Effector memory CD8-positive, alpha-beta T cell (primary cell): ENCODE measurements around the gene CYTL1.
"Not testable (repeated sequence)": the region's sequence is repeated elsewhere in the genome, so short reads cannot be mapped to it uniquely, and the experiment has no call there.

Experiments
- ATAC-seq: fragments of 150-1000 bp; cut with Tn5 transposase; replicated peaks from 2 replicates; pipeline ENCODE4 v1.10.0; 2021; ENCODE audit warnings: mild to moderate bottlenecking, moderate library complexity
- DNase-seq, 3 experiments: peaks; one replicate each; pipeline ENCODE4 v3.0.0; 2021
- H3K27ac Mint-ChIP-seq, 2 donors: one replicate each; pipeline ENCODE4 v1.8.0; 2022; ENCODE audit warnings: mild to moderate bottlenecking in 2 of 2, mixed read lengths in 2 of 2, moderate library complexity in 2 of 2
- H3K27me3 Mint-ChIP-seq, 2 donors: one replicate each; pipeline ENCODE4 v1.8.0; 2022; ENCODE audit warnings: mixed read lengths in 2 of 2
- H3K36me3 Mint-ChIP-seq: one replicate; pipeline ENCODE4 v1.8.0; 2022; ENCODE audit warnings: mild to moderate bottlenecking, moderate library complexity, mixed read lengths; ENCODE audit not compliant: insufficient read depth
- H3K4me1 Mint-ChIP-seq, 2 donors: one replicate each; pipeline ENCODE4 v1.8.0; 2022; ENCODE audit warnings: low read depth in 2 of 2, mixed read lengths in 2 of 2
- H3K4me3 Mint-ChIP-seq, 2 donors: one replicate each; pipeline ENCODE4 v1.8.0; 2022; ENCODE audit warnings: mild to moderate bottlenecking in 2 of 2, mixed read lengths in 2 of 2, moderate library complexity in 2 of 2
- H3K9me3 Mint-ChIP-seq, 2 donors: one replicate each; pipeline ENCODE4 v1.8.0; 2022; ENCODE audit warnings: mixed read lengths in 2 of 2

The CYTL1 gene

GRCh38 chr4:5004496-5004895 lies 14.8 kb downstream of the CYTL1 start:
- Mint-ChIP-seq H3K4me1 (no peaks in the 10 kb centered on the region), H3K36me3 (no peaks in the 10 kb centered on the region), H3K4me3 (no peak overlapping the region), H3K27me3 (peaks cover 52 to 53% of the 10 kb centered on the region in 2 donors), H3K27ac (no peak overlapping the region), H3K9me3 (no peaks in the 10 kb centered on the region)
- DNase-seq: no peak
- no peak for ATAC-seq

DNA sequence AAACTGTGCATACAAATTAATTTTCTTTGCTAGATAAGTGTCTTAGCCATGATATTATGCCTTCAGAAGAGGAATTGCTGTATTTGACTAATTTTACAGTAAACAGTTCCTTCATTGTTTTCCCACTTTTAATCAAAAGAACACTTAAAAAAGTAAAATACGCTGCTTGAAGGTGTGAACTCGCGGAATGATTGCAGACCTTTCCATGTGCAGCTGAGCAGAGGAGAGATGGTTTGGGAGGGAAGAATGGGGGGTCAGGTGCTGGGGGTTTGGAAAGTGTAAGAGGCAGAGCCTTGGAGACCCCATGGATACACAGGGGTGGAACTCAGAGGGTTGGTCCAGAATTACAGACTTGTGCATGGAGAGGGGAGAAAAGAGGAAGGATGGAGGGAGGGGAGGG lies 15.3 kb downstream of the CYTL1 start:
- H3K4me3 Mint-ChIP-seq: no peak overlapping the region
- peaks cover 55 to 57% of the 10 kb centered on the region in 2 donors for H3K27me3 Mint-ChIP-seq
- H3K9me3 Mint-ChIP-seq: no peaks in the 10 kb centered on the region

GRCh38 chr4:5003372-5003857 lies 15.8 kb downstream of the CYTL1 start:
- H3K4me3 Mint-ChIP-seq: no peak overlapping the region
- H3K27me3 Mint-ChIP-seq: peaks cover 55 to 61% of the 10 kb centered on the region in 2 donors

More for the DNA sequence above, 15.3 kb downstream of the CYTL1 start:
- no peak for ATAC-seq
- DNase-seq: no peak
- Mint-ChIP-seq H3K27ac (no peak overlapping the region), H3K36me3 (no peaks in the 10 kb centered on the region), H3K4me1 (no peaks in the 10 kb centered on the region)

DNA sequence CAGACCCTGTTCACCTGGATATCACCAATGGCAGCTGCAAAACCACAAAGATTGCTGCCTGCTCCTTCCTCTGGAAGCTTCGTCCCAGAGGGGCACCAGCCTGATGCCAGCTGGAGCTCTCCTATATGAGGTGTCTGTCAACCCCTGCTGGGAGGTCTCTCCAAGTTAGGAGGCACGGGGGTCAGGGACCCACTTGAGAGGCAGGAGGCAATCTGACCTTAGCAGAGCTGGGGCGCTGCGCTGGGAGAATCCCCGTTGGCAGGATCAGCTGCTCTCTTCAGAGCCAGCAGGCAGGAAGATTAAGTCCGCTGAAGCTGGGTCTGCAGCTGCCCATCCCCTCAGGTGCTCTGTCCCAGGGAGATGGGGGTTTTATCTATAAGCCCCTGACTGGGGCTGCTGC lies 17.6 kb downstream of the CYTL1 start:
- DNase-seq, H3K36me3 Mint-ChIP-seq, H3K9me3 Mint-ChIP-seq, H3K27ac Mint-ChIP-seq, ATAC-seq, H3K4me1 Mint-ChIP-seq, H3K4me3 Mint-ChIP-seq: not testable (repeated sequence)
- peaks cover 55 to 61% of the 10 kb centered on the region in 2 donors for H3K27me3 Mint-ChIP-seq

More at GRCh38 chr4:5003372-5003857, 15.8 kb downstream of the CYTL1 start:
- no peaks in the 10 kb centered on the region for H3K36me3 Mint-ChIP-seq
- ATAC-seq (no peak), DNase-seq (no peak)
- H3K9me3 Mint-ChIP-seq: no peaks in the 10 kb centered on the region
- no peak overlapping the region for H3K27ac Mint-ChIP-seq
- no peaks in the 10 kb centered on the region for H3K4me1 Mint-ChIP-seq

DNA sequence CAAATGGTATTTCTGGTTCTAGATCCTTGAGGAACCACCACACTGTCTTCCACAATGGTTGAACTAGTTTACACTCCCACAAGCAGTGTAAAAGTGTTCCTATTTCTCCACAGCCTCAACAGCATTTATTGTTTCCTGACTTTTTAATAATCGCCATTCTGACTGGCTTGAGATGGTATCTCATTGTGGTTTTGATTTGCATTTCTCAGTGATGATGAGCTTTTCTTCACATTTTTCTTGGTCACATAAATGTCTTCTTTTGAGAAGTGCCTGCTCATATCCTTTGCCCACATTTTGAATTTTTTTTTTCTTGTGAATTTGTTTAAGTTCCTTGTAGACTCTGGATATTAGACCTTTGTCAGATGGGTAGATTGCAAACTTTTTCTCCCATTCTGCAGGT lies 22.3 kb downstream of the CYTL1 start:
- not testable (repeated sequence) for H3K4me3 Mint-ChIP-seq, H3K36me3 Mint-ChIP-seq, DNase-seq, H3K27ac Mint-ChIP-seq, H3K4me1 Mint-ChIP-seq, ATAC-seq, H3K9me3 Mint-ChIP-seq
- H3K27me3 Mint-ChIP-seq: peaks cover 34 to 59% of the 10 kb centered on the region in 2 donors

GRCh38 chr4:4995908-4996265 lies 23.4 kb downstream of the CYTL1 start:
- Mint-ChIP-seq H3K27ac (no peak overlapping the region), H3K36me3 (peaks cover 7% of the 10 kb centered on the region), H3K4me3 (no peak overlapping the region), H3K4me1 (peaks cover 0 to 6% of the 10 kb centered on the region in 2 donors), H3K9me3 (no peaks in the 10 kb centered on the region), H3K27me3 (peaks cover 26 to 50% of the 10 kb centered on the region in 2 donors)
- ATAC-seq (no peak), DNase-seq (no peak)

- peaks cover 7% of the 10 kb centered on the region for H3K36me3 Mint-ChIP-seq
- H3K9me3 Mint-ChIP-seq: no peaks in the 10 kb centered on the region
- no peak overlapping the region for H3K27ac Mint-ChIP-seq
- H3K4me3 Mint-ChIP-seq: no peak overlapping the region
- H3K4me1 Mint-ChIP-seq: peaks cover 0 to 6% of the 10 kb centered on the region in 2 donors
- ATAC-seq (no peak), DNase-seq (peak in 2 of 3 experiments; percentile 5 to 17)
- H3K27me3 Mint-ChIP-seq: peaks cover 22 to 46% of the 10 kb centered on the region in 2 donors
Observed at GRCh38 chr4:4995103-4995907, 24.0 kb downstream of the CYTL1 start.

GRCh38 chr4:4994312-4995097 lies 24.8 kb downstream of the CYTL1 start:
- no peak for ATAC-seq
- DNase-seq: no peak
- H3K36me3 Mint-ChIP-seq: peaks cover 7% of the 10 kb centered on the region
- peaks cover 0 to 6% of the 10 kb centered on the region in 2 donors for H3K4me1 Mint-ChIP-seq
- H3K4me3 Mint-ChIP-seq: no peak overlapping the region
- H3K27me3 Mint-ChIP-seq: peaks cover 21 to 43% of the 10 kb centered on the region in 2 donors
- H3K27ac Mint-ChIP-seq: no peak overlapping the region
- H3K9me3 Mint-ChIP-seq: no peaks in the 10 kb centered on the region

- no peaks in the 10 kb centered on the region for H3K9me3 Mint-ChIP-seq
- ATAC-seq (no peak), DNase-seq (no peak)
- H3K36me3 Mint-ChIP-seq: peaks cover 7% of the 10 kb centered on the region
- peaks cover 0 to 6% of the 10 kb centered on the region in 2 donors for H3K4me1 Mint-ChIP-seq
- H3K27ac Mint-ChIP-seq: peak overlapping the region in 1 of 2 donors; percentile 58
- no peak overlapping the region for H3K4me3 Mint-ChIP-seq
- peaks cover 18 to 34% of the 10 kb centered on the region in 2 donors for H3K27me3 Mint-ChIP-seq
Observed at GRCh38 chr4:4992833-4993232, 26.4 kb downstream of the CYTL1 start.

- peaks cover 7% of the 10 kb centered on the region for H3K36me3 Mint-ChIP-seq
- no peak for ATAC-seq
- no peak overlapping the region for H3K4me3 Mint-ChIP-seq
- peaks cover 0 to 6% of the 10 kb centered on the region in 2 donors for H3K4me1 Mint-ChIP-seq
- peaks cover 20 to 34% of the 10 kb centered on the region in 2 donors for H3K27me3 Mint-ChIP-seq
- no peak for DNase-seq
- no peaks in the 10 kb centered on the region for H3K9me3 Mint-ChIP-seq
- no peak overlapping the region for H3K27ac Mint-ChIP-seq
Observed at GRCh38 chr4:4991541-4992099, 27.6 kb downstream of the CYTL1 start.

- Mint-ChIP-seq H3K27ac (peak overlapping the region in 1 of 2 donors; percentile 25), H3K9me3 (no peaks in the 10 kb centered on the region), H3K36me3 (peaks cover 7% of the 10 kb centered on the region), H3K4me3 (no peak overlapping the region), H3K27me3 (peaks cover 20 to 27% of the 10 kb centered on the region in 2 donors), H3K4me1 (peaks cover 0 to 6% of the 10 kb centered on the region in 2 donors)
- peak in 1 of 3 experiments; percentile 5 for DNase-seq
- no peak for ATAC-seq
Observed at GRCh38 chr4:4990857-4991540, 28.3 kb downstream of the CYTL1 start.

- H3K27ac Mint-ChIP-seq: no peak overlapping the region
- DNase-seq (no peak), ATAC-seq (no peak)
- H3K27me3 Mint-ChIP-seq: peaks cover 20 to 25% of the 10 kb centered on the region in 2 donors
- no peaks in the 10 kb centered on the region for H3K9me3 Mint-ChIP-seq
- no peak overlapping the region for H3K4me3 Mint-ChIP-seq
- peaks cover 0 to 6% of the 10 kb centered on the region in 2 donors for H3K4me1 Mint-ChIP-seq
- H3K36me3 Mint-ChIP-seq: peaks cover 7% of the 10 kb centered on the region
Observed at GRCh38 chr4:4990329-4990728, 28.9 kb downstream of the CYTL1 start.

DNA sequence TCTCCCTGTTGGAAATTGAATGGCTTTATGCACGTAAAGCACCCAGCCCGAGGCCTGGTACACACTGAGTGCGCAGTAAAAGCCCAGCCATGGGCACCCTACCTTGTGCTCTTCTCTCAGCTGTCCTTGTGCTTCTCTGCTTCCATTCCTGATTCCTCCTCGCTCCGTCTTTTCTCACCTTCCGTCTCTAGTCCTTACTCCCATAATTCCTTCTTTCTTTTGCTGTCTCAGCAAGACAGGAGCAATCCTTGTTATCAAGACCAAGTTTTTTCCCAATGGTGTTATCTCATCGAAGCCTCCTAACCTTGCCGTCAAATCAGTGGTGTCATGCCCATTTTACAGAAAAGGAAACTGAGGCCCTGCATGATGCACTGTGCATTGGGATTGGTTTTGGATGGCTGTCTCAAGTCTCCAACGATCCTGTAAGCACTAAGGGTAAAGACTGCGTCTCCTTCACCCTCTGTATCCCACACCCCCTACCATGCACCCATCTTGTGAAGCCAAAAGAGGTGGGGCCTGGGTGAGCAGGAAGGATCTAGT lies 30.1 kb downstream of the CYTL1 start:
- ATAC-seq: no peak
- no peak overlapping the region for H3K4me3 Mint-ChIP-seq
- H3K27me3 Mint-ChIP-seq: peaks cover 11 to 14% of the 10 kb centered on the region in 2 donors
- no peak for DNase-seq
- H3K27ac Mint-ChIP-seq: no peak overlapping the region
- H3K36me3 Mint-ChIP-seq: peaks cover 7% of the 10 kb centered on the region
- H3K9me3 Mint-ChIP-seq: no peaks in the 10 kb centered on the region
- no peaks in the 10 kb centered on the region for H3K4me1 Mint-ChIP-seq
